ENCODE measurements around the gene DDX31. TPM values are rescaled to one million over a fixed set of nuclear protein-coding genes. Genes with fewer than 3 reads are reported as not detected.

The DDX31 gene
- total RNA-seq, 4 donors from 2014 or later, result 27.6 to 38.7 (median 31.8) TPM

DNA sequence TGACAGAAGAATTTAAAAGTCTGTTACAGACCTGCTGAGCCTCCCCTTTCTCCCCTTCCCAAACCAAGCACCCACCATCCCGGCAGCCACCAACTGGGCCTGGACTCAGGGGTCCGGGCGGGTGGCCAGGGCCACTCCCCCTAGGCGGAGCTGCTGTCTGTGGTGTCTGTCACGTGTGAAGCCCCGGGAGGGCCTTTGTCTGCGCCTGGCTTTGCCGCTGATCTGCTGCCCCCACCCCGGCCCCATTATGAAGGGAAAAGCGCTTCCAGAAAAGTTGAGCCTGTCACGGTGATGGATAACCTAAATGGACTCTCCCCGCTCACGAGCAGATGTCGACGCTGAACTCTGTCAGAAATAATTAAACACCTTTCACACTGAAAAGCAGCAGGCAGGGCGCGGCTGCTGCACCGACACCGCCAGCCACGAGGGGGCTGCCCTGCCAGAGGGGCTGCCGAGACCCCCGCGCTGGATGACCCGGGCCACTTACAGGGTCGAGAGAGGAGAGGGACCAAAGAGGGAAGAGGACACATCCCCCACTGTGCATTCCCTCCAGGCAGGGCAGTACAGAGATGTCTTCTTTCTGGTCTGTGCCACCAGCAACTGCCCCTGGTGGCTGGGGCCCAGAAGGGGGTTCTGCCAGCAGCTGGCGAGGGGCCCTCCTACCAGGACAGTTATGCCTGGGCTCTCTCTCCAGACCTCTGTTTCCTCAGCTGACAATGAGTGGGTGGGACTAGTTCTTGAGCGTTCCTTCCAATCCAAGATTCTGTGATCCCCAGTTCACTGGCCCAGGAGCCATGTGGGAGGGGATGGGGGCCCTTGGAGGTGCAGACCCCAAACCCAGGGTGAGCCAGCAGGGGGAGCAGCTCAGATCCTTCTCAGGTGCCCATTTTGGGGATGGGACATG is 123.4 kb downstream of the DDX31 start:
- Histone ChIP-seq H3K9me3 (no peaks in the 10 kb centered on the region), H3K36me3 (no peaks in the 10 kb centered on the region), H3K4me1 (peaks cover 0 to 10% (median 0%) of the 10 kb centered on the region in 4 donors), H3K27ac (no peak overlapping the region), H3K27me3 (peaks cover 0 to 7% of the 10 kb centered on the region in 2 donors), H3K4me3 (no peak overlapping the region)
- no peak for DNase-seq (ENCODE audit: low spot score in 2 of 2)
- 3 to 7% methylated on average over 26 to 27 of the region's 27 CpGs for WGBS, 2 donors
- TF ChIP-seq, protein P1, sequence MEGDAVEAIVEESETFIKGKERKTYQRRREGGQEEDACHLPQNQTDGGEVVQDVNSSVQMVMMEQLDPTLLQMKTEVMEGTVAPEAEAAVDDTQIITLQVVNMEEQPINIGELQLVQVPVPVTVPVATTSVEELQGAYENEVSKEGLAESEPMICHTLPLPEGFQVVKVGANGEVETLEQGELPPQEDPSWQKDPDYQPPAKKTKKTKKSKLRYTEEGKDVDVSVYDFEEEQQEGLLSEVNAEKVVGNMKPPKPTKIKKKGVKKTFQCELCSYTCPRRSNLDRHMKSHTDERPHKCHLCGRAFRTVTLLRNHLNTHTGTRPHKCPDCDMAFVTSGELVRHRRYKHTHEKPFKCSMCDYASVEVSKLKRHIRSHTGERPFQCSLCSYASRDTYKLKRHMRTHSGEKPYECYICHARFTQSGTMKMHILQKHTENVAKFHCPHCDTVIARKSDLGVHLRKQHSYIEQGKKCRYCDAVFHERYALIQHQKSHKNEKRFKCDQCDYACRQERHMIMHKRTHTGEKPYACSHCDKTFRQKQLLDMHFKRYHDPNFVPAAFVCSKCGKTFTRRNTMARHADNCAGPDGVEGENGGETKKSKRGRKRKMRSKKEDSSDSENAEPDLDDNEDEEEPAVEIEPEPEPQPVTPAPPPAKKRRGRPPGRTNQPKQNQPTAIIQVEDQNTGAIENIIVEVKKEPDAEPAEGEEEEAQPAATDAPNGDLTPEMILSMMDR (IDR thresholded peaks at IDR 0.05), result peak in 2 of 5 experiments; percentile 11 to 13
- no peak for TF ChIP-seq POLR2A (IDR thresholded peaks at IDR 0.05)

DNA sequence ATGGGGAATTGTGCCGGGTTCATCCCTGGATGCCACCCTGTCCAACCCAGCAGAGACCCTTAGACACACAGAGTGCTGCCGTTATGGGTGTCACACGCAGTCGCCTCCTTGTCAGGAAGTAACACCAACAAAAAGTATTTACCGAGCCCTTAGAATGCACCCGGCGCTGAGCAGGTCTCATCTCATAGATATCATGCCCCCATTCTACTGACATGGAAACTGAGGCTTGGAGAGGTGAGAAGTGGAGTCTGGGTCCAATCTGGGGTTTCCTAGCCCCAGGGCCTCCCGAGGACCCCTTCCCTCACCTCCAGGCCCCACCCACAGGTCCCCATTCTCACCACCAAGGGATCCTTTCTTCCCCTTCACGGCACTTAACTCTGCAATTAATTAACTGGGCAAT is 124.2 kb downstream of the DDX31 start:
- Histone ChIP-seq H3K9me3 (no peaks in the 10 kb centered on the region), H3K4me3 (no peak overlapping the region), H3K27me3 (peaks cover 0 to 7% of the 10 kb centered on the region in 2 donors), H3K36me3 (no peaks in the 10 kb centered on the region), H3K27ac (no peak overlapping the region), H3K4me1 (peaks cover 0 to 10% (median 0%) of the 10 kb centered on the region in 4 donors)
- WGBS, 2 donors, result 80 to 82% methylated on average over 9 of the region's 9 CpGs
- TF ChIP-seq EP300 (IDR thresholded peaks at IDR 0.05) (no peak), POLR2A (IDR thresholded peaks at IDR 0.05) (no peak)
- TF ChIP-seq, protein P1 (IDR thresholded peaks at IDR 0.05), result no peak
- no peak for DNase-seq (ENCODE audit: low spot score in 2 of 2)

DNA sequence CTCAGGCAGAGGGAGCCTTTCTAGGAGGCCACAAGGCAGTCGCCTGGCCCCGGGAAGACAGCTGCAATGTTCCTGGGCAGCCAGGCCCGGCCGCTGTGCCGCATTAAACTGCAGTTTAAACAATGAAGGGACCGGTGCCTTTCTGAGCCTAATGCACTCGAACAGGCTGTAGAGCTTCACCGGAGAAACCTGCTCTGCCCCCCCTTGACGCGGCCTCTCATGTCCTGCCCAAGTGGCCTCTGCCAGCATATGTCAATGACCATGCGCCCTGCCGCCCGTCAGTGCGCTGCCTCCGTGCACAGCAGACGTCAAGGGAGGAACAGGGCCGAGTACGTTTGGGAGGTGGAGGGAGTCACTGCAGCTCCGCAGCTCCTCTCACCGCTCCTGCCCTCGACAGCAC is 125.8 kb downstream of the DDX31 start:
- Histone ChIP-seq H3K4me3 (no peak overlapping the region), H3K27me3 (peaks cover 0 to 7% of the 10 kb centered on the region in 2 donors), H3K36me3 (no peaks in the 10 kb centered on the region), H3K4me1 (peaks cover 0 to 10% (median 0%) of the 10 kb centered on the region in 4 donors), H3K27ac (no peak overlapping the region), H3K9me3 (no peaks in the 10 kb centered on the region)
- 47 to 62% methylated on average over 20 to 21 of the region's 21 CpGs for WGBS, 2 donors
- no peak for TF ChIP-seq POLR2A (IDR thresholded peaks at IDR 0.05)
- DNase-seq (ENCODE audit: low spot score in 2 of 2), result no peak

DNA sequence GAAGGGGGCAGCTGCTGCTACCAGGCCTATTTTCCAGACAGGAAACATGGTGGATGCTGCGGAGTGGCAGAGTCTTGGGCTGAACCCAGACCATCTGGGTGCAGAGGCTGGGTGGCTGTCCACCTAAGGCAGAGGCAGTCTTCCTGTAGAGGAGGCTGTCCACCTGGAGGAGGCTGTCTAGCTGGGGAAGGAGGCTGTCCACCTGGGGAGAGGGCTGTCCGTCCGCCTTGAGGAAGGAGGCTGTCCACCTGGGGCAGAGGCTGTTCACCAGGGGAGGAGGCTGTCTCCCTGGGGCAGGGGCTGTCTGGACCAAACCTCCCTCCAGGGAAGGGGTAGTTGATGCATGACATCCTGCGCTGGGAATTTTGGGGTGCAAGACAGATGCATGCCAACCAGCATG is 126.5 kb downstream of the DDX31 start:
- H3K4me3 ChIP-seq, result no peak overlapping the region
- peaks cover 0 to 10% (median 0%) of the 10 kb centered on the region in 4 donors for H3K4me1 ChIP-seq
- 95 to 100% methylated on average over 1 to 3 of the region's 4 CpGs for WGBS, 2 donors
- H3K27me3 ChIP-seq, result peaks cover 0 to 7% of the 10 kb centered on the region in 2 donors
- H3K27ac ChIP-seq, result no peak overlapping the region
- no peak for DNase-seq (ENCODE audit: low spot score in 2 of 2)
- H3K9me3 ChIP-seq, result no peaks in the 10 kb centered on the region
- H3K36me3 ChIP-seq, result no peaks in the 10 kb centered on the region
- TF ChIP-seq EP300 (IDR thresholded peaks at IDR 0.05), result no peak

Other genes starting within 250 kb of the DDX31 start
- not detected for gene BARHL1, start 87.4 kb downstream of the DDX31 start, total RNA-seq
- 10 to 100 TPM; 10.5 to 17.4 (median 16.2) TPM for gene GTF3C4, start 481 bp upstream of the DDX31 start, total RNA-seq
- gene AK8, start 208.3 kb upstream of the DDX31 start, total RNA-seq, result 1 to 10 TPM in 2 of 4 donors, under 1 TPM in 2; 0.30 to 4.3 (median 1.7) TPM
- 1 to 10 TPM; 4.2 to 5.9 (median 5.3) TPM for gene SPACA9, start 208.9 kb upstream of the DDX31 start, total RNA-seq